K562 (cell line): ENCODE measurements around the gene RPS27. TPM values are rescaled to one million over a fixed set of nuclear protein-coding genes. Genes with fewer than 3 reads are reported as not detected.

Source experiments
- ASH1L ChIP-seq: fragments of 450-650 bp; IDR thresholded peaks from 2 replicates; pipeline ENCODE4 v1.6.1; 2018; ENCODE audit warnings: borderline replicate concordance, mild to moderate bottlenecking, low read depth; ENCODE audit not compliant: partially characterized antibody
- BRD4 ChIP-seq: fragments of 200-600 bp; sonication (generic); IDR thresholded peaks from 2 replicates; pipeline ENCODE4 v1.6.1; 2017; ENCODE audit warnings: inconsistent platforms
- CREB5 ChIP-seq: fragments of 250-450 bp; sonication (Bioruptor Pico); IDR thresholded peaks from 2 replicates; pipeline ENCODE4 v1.5.0; 2020; ENCODE audit warnings: mild to moderate bottlenecking
- E2F3 ChIP-seq: fragments of 250-450 bp; sonication (Bioruptor Pico); IDR thresholded peaks from 2 replicates; pipeline ENCODE4 v1.4.0; 2020; ENCODE audit warnings: mild to moderate bottlenecking
- HNRNPL ChIP-seq: fragments of 200-400 bp; formaldehyde crosslinking; IDR thresholded peaks from 2 replicates; pipeline ENCODE4 v1.6.1; 2017; ENCODE audit warnings: low read depth, mild to moderate bottlenecking, low read length
- KLF6 ChIP-seq: fragments of 250-450 bp; sonication (Bioruptor Pico); IDR thresholded peaks from 2 replicates; pipeline ENCODE4 v1.4.0; 2020; ENCODE audit warnings: mild to moderate bottlenecking, moderate library complexity, borderline replicate concordance
- POLR3A ChIP-seq: IDR thresholded peaks from 2 replicates; pipeline ENCODE4 v1.6.1; 2011; ENCODE audit warnings: borderline replicate concordance, mild to moderate bottlenecking, moderate library complexity; ENCODE audit not compliant: insufficient read length, insufficient read depth; ENCODE audit errors: extremely low read depth
- ZBTB1 ChIP-seq: sonication (generic); formaldehyde crosslinking; IDR thresholded peaks from 2 replicates; pipeline ENCODE4 v1.8.1; 2023; ENCODE audit warnings: missing genetic modification reagents, low read depth, mild to moderate bottlenecking, borderline replicate concordance
- ZBTB17 ChIP-seq: fragments of 450-650 bp; formaldehyde crosslinking; IDR thresholded peaks from 2 replicates; pipeline ENCODE4 v1.4.0; 2020; ENCODE audit warnings: mild to moderate bottlenecking
- ZEB2 ChIP-seq: fragments of 450-650 bp; IDR thresholded peaks from 2 replicates; pipeline ENCODE4 v1.6.1; 2016
- ZNF140 ChIP-seq: fragments of 250-450 bp; sonication (Bioruptor Pico); IDR thresholded peaks from 2 replicates; pipeline ENCODE4 v1.8.0; 2021; ENCODE audit warnings: moderate library complexity, mild to moderate bottlenecking, inconsistent platforms
- ZNF274 ChIP-seq: IDR thresholded peaks from 2 replicates; pipeline ENCODE4 v1.6.1; 2011; ENCODE audit warnings: low read depth, mild to moderate bottlenecking, low read length, moderate library complexity, borderline replicate concordance
- ZNF408 ChIP-seq: fragments of 250-450 bp; sonication (Bioruptor Pico); IDR thresholded peaks from 2 replicates; pipeline ENCODE4 v1.4.0; 2020; ENCODE audit warnings: low read depth, mild to moderate bottlenecking, moderate library complexity
- ZNF583 ChIP-seq: fragments of 250-450 bp; sonication (Bioruptor Pico); IDR thresholded peaks from 2 replicates; pipeline ENCODE4 v1.4.0; 2020
- polyA plus RNA-seq, 8 experiments: library from polyadenylated mRNA; depleted of rRNA in 4 of 8; stranded (reverse) in 5 of 8; unstranded in 3 of 8; fragments of >200 nt; fragmentation: Nextera tagmentation in 2 of 8; fragmentation: Illumina TruSeq in 1 of 8; extraction: Ambion mirVana in 2 of 8; extraction: Trizol in 1 of 8; gene quantifications; 2 replicates each; pipeline versions ENCODE4 v1.2.1 to v1.2.3, GENCODE V29; 2011 to 2014; ENCODE audit warnings: inconsistent platforms in 1 of 8, missing spikeins in 1 of 8
- total RNA-seq, 7 experiments: library from RNA; depleted of rRNA in 6 of 7; stranded (reverse); fragments of >200 nt in 6 of 7; fragmentation: Illumina TruSeq in 2 of 7; extraction: Trizol in 2 of 7; gene quantifications; 2 replicates each; pipeline versions ENCODE4 v1.2.1 to v1.2.3, GENCODE V29; 2011 to 2021; ENCODE audit warnings: low replicate concordance in 1 of 7
- TF ChIP-seq, protein P1 (sequence below): fragments of 250-450 bp; sonication (Bioruptor Pico); IDR thresholded peaks from 2 replicates; pipeline ENCODE4 v1.8.0; 2022; ENCODE audit warnings: inconsistent platforms, mild to moderate bottlenecking, moderate library complexity, borderline replicate concordance
- TF ChIP-seq, protein P2 (sequence below): sonication (generic); formaldehyde crosslinking; IDR thresholded peaks from 2 replicates; pipeline ENCODE4 v1.8.0; 2023; ENCODE audit warnings: mild to moderate bottlenecking, missing genetic modification reagents
- TF ChIP-seq, protein P3 (sequence below): sonication (generic); formaldehyde crosslinking; IDR thresholded peaks from 2 replicates; pipeline ENCODE4 v1.8.1; 2023; ENCODE audit warnings: mild to moderate bottlenecking, missing genetic modification reagents

Gene RPS27
- total and polyA plus RNA-seq, 9 of the 15 experiments (the other 6 are each of a cell fraction or from before 2014, with no cell fraction given), result 2,091 to 9,377 (median 6,706) TPM

DNA sequence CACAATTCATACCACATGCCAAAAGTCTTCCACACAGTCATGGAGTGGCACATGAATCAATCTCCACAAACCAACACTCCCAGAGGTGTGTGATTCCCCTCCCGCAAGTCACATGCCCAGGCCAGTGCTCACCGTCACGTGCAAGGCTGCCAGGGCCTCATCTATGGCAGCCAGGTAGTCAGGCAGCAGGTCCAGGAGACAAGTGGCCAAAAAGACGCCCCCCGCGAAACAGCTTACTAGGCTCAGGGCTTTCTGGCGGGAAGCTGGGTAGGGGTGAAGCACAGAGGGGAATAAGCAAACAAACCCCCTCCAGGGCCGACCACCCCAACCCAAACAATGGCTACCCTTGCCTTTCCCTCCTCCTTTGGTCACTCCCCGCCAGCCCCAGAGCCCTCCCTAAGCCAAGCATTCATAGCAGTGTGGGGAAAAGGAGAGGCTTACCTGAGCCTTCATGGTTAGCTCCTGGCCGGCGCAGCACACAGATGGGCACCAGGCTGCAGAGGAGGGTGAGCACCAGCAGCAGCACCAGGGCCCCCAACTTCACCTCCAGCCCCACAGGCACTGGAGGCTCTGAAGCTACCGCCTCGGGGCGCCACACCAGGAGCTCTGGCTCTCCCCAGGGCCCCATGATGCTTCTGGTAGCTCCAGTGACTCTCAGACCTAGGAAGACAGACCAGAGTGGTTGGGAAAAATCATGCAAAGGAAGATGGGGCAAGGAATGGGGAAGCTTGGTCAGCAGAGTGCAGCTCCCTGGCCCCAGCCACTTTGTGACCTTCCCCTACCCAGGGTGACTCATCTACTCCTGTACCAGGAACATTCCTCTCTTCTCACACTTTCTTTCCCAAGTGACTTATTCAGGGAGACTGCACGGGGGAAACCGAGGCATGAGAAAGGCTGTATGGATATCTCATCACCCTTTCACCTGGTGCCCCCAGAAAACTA, 28.2 kb upstream of the RPS27 start (continued):
- TF ChIP-seq BRD4, result no peak
- TF ChIP-seq ZEB2, result no peak
- TF ChIP-seq ZNF140, result no peak
- no peak for TF ChIP-seq CREB5
- no peak for TF ChIP-seq KLF6 (CRISPR knock-in tag)
- TF ChIP-seq ZNF583 (CRISPR knock-in tag), result no peak
- no peak for TF ChIP-seq E2F3
- TF ChIP-seq ZBTB1 (CRISPR knock-in tag), result no peak
- TF ChIP-seq ASH1L, result no peak
- TF ChIP-seq, protein P1, sequence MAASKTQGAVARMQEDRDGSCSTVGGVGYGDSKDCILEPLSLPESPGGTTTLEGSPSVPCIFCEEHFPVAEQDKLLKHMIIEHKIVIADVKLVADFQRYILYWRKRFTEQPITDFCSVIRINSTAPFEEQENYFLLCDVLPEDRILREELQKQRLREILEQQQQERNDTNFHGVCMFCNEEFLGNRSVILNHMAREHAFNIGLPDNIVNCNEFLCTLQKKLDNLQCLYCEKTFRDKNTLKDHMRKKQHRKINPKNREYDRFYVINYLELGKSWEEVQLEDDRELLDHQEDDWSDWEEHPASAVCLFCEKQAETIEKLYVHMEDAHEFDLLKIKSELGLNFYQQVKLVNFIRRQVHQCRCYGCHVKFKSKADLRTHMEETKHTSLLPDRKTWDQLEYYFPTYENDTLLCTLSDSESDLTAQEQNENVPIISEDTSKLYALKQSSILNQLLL, result no peak
- TF ChIP-seq, protein P2, sequence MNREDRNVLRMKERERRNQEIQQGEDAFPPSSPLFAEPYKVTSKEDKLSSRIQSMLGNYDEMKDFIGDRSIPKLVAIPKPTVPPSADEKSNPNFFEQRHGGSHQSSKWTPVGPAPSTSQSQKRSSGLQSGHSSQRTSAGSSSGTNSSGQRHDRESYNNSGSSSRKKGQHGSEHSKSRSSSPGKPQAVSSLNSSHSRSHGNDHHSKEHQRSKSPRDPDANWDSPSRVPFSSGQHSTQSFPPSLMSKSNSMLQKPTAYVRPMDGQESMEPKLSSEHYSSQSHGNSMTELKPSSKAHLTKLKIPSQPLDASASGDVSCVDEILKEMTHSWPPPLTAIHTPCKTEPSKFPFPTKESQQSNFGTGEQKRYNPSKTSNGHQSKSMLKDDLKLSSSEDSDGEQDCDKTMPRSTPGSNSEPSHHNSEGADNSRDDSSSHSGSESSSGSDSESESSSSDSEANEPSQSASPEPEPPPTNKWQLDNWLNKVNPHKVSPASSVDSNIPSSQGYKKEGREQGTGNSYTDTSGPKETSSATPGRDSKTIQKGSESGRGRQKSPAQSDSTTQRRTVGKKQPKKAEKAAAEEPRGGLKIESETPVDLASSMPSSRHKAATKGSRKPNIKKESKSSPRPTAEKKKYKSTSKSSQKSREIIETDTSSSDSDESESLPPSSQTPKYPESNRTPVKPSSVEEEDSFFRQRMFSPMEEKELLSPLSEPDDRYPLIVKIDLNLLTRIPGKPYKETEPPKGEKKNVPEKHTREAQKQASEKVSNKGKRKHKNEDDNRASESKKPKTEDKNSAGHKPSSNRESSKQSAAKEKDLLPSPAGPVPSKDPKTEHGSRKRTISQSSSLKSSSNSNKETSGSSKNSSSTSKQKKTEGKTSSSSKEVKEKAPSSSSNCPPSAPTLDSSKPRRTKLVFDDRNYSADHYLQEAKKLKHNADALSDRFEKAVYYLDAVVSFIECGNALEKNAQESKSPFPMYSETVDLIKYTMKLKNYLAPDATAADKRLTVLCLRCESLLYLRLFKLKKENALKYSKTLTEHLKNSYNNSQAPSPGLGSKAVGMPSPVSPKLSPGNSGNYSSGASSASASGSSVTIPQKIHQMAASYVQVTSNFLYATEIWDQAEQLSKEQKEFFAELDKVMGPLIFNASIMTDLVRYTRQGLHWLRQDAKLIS (CRISPR knock-in tag), result no peak
- TF ChIP-seq, protein P3, sequence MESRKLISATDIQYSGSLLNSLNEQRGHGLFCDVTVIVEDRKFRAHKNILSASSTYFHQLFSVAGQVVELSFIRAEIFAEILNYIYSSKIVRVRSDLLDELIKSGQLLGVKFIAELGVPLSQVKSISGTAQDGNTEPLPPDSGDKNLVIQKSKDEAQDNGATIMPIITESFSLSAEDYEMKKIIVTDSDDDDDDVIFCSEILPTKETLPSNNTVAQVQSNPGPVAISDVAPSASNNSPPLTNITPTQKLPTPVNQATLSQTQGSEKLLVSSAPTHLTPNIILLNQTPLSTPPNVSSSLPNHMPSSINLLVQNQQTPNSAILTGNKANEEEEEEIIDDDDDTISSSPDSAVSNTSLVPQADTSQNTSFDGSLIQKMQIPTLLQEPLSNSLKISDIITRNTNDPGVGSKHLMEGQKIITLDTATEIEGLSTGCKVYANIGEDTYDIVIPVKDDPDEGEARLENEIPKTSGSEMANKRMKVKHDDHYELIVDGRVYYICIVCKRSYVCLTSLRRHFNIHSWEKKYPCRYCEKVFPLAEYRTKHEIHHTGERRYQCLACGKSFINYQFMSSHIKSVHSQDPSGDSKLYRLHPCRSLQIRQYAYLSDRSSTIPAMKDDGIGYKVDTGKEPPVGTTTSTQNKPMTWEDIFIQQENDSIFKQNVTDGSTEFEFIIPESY (CRISPR knock-in tag), result no peak
- TF ChIP-seq ZNF274, result no peak
- TF ChIP-seq POLR3A, result no peak
- no peak for TF ChIP-seq ZNF408 (CRISPR knock-in tag)
- TF ChIP-seq ZBTB17 (CRISPR knock-in tag), result no peak
- TF ChIP-seq HNRNPL, result no peak
